ENCODE results near the gene ALPI. TPM values are rescaled to one million over a fixed set of nuclear protein-coding genes. Genes with fewer than 3 reads are reported as not detected.
A peak's percentile ranks its signal among the peaks of the same experiment; 100 is the strongest.
"Not testable (repeated sequence)": the region's sequence is repeated elsewhere in the genome, so short reads cannot be mapped to it uniquely, and the experiment has no call there.

ALPI gene
- total RNA-seq, 2 donors from 2014 or later: not detected

DNA sequence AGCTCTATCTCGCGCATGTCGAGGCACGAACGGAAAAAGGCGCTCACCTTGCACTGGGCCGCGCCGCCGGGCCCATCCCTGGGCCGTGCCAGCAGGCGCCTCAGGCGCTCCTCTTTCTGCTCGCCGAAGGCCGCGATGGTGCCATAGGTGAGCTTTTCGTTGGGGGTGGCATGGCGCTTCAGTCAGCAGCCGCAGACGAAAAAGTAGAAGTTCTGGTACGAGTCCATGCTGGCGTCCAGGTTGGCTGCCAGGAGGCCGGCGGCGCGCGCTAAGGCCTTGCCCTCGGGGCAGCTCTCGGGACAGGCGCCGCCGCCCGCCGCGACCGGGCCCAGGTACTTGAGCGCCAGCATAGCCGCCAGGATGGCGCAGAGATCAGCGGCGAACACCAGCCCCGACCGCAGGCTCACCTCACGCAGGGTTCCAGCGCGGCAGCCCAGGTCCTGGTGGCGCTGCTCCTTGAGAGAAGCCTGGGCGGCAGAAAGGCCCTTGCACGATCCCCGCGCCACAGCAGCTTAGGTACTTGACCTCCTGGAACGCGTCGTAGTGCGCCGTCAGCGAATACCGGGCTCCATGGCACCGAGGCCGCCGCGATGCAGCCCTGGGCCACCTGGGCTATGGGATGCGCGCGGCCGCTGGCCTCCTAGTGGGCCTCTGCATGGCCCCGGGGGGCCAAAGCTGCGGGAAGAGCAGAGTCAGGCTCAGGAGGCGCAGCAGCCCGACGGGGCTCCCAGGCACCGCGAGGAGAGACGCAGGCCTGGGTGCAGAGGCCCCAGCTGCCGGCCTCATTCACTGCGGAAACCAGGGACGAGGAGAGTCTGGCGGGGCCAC, 36.5 kb upstream of the ALPI start:
- H3K27ac ChIP-seq: no peak overlapping the region
- TF ChIP-seq, protein P1, sequence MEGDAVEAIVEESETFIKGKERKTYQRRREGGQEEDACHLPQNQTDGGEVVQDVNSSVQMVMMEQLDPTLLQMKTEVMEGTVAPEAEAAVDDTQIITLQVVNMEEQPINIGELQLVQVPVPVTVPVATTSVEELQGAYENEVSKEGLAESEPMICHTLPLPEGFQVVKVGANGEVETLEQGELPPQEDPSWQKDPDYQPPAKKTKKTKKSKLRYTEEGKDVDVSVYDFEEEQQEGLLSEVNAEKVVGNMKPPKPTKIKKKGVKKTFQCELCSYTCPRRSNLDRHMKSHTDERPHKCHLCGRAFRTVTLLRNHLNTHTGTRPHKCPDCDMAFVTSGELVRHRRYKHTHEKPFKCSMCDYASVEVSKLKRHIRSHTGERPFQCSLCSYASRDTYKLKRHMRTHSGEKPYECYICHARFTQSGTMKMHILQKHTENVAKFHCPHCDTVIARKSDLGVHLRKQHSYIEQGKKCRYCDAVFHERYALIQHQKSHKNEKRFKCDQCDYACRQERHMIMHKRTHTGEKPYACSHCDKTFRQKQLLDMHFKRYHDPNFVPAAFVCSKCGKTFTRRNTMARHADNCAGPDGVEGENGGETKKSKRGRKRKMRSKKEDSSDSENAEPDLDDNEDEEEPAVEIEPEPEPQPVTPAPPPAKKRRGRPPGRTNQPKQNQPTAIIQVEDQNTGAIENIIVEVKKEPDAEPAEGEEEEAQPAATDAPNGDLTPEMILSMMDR (IDR thresholded peaks at IDR 0.05): no peak
- H3K9me3 ChIP-seq: no peaks in the 10 kb centered on the region
- DNase-seq (ENCODE audit: low spot score) (no peak), ATAC-seq (ENCODE audit: insufficient number of reproducible peaks, low FRiP score, low read depth) (no peak)
- peaks cover 0 to 20% of the 10 kb centered on the region in 2 donors for H3K4me1 ChIP-seq (ENCODE audit: control insufficient read depth in 1 of 2, low read depth in 2 of 2)
- no peaks in the 10 kb centered on the region for H3K36me3 ChIP-seq
- H3K4me3 ChIP-seq: peak overlapping the region; percentile 54
- peaks cover 5% of the 10 kb centered on the region for H3K27me3 ChIP-seq (replicated peaks; ENCODE audit: insufficient read depth)

DNA sequence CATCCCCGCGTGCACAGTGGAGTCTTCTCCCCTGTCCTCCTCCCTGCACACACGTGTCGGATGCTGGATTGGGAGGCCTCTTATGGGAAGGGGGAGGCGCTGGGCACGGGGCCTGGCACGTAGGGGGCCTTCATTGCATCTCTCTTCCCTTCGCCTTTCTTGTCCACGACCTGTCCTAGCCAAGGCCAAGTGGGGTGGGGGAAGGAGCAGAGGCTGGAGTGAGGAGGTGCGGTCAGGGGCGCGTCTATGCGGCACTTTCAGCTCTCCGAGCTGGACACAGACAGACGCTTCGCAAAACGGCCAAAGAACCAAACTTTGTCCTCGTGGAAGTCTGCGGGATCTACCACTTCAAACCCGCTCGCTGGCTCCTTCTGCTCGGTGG, 35.9 kb upstream of the ALPI start:
- no peak overlapping the region for H3K27ac ChIP-seq
- H3K4me1 ChIP-seq (ENCODE audit: control insufficient read depth in 1 of 2, low read depth in 2 of 2): peaks cover 0 to 20% of the 10 kb centered on the region in 2 donors
- H3K27me3 ChIP-seq (replicated peaks; ENCODE audit: insufficient read depth): peaks cover 5% of the 10 kb centered on the region
- DNase-seq (ENCODE audit: low spot score) (no peak), ATAC-seq (ENCODE audit: insufficient number of reproducible peaks, low FRiP score, low read depth) (no peak)
- TF ChIP-seq, protein P1 (IDR thresholded peaks at IDR 0.05): no peak
- H3K36me3 ChIP-seq: no peaks in the 10 kb centered on the region
- H3K9me3 ChIP-seq: no peaks in the 10 kb centered on the region
- H3K4me3 ChIP-seq: no peak overlapping the region

DNA sequence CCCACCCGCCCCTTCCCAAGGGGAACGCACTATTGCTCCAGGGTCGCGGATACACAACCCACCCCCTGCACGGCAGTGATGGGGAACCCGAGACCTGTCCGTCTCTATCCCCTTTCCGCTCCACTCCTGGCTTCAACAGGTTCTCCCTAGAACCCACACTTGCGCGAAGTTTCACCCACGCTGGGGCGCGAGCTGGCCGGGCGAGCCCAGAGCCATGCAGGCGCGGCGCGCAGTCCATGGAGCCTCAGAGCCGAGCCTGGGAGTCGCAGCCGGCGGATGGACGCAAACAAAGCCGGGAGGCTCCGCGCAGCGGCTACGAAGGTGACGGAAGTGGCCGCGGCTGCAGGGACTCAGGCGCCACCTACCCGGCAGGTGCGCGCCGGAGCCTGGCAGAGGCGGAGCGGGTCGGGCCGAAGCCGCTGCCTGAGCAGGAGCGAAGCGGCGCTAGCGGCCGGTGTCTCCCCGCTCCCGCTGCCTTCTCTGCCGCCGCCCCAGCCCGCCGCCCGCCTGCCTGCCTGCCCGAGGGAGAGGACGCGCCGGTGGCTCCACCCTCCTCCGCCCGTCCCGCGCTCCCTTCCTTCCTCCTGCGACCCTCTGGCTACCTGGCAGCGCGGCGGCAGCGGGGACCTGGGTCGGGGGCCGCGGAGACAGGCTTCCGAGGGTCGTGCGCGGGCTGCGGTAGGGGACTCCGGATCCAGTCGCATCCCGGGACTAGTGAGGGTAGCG, 35.3 kb upstream of the ALPI start:
- ATAC-seq (ENCODE audit: insufficient number of reproducible peaks, low FRiP score, low read depth) (no peak), DNase-seq (ENCODE audit: low spot score) (no peak)
- no peak overlapping the region for H3K27ac ChIP-seq
- H3K9me3 ChIP-seq: no peaks in the 10 kb centered on the region
- no peaks in the 10 kb centered on the region for H3K36me3 ChIP-seq
- H3K4me3 ChIP-seq: no peak overlapping the region
- TF ChIP-seq, protein P1 (IDR thresholded peaks at IDR 0.05): no peak
- peaks cover 0 to 20% of the 10 kb centered on the region in 2 donors for H3K4me1 ChIP-seq (ENCODE audit: control insufficient read depth in 1 of 2, low read depth in 2 of 2)
- H3K27me3 ChIP-seq (replicated peaks; ENCODE audit: insufficient read depth): peaks cover 5% of the 10 kb centered on the region

DNA sequence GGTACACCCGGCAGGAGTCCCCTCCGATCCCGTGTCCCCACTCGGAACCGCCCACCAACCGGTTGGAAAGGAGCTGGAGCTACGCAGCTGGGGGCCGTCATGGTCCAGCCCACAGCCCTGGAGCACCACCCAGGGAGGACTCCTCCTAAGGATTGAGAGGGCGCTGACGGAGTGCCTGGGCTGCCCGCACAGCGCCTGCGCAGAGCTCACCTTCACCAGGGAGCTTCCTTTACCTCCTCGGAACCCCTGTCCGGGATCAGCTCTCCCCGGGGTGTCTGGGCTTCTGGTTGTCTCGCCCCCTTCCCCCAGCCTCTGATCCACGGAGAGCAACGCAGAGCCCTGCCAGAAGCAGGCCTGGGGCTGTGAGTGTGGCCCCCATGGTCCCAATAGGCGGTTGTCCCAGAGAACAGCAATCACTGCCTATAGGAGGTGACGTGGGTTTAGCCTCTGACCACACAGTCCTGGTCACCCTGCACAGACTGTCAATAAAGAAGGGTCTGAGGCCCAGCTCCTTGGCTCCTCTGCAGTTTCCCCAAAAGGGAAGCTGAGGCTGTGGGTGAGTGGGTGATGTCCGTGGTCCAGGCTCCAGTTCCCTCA, 34.7 kb upstream of the ALPI start:
- TF ChIP-seq, protein P1 (IDR thresholded peaks at IDR 0.05): no peak
- Histone ChIP-seq H3K27ac (no peak overlapping the region), H3K4me1 (ENCODE audit: control insufficient read depth in 1 of 2, low read depth in 2 of 2) (peaks cover 0 to 20% of the 10 kb centered on the region in 2 donors), H3K36me3 (no peaks in the 10 kb centered on the region), H3K4me3 (no peak overlapping the region), H3K9me3 (no peaks in the 10 kb centered on the region), H3K27me3 (replicated peaks; ENCODE audit: insufficient read depth) (peaks cover 5% of the 10 kb centered on the region)
- ATAC-seq (ENCODE audit: insufficient number of reproducible peaks, low FRiP score, low read depth) (no peak), DNase-seq (ENCODE audit: low spot score) (no peak)

DNA sequence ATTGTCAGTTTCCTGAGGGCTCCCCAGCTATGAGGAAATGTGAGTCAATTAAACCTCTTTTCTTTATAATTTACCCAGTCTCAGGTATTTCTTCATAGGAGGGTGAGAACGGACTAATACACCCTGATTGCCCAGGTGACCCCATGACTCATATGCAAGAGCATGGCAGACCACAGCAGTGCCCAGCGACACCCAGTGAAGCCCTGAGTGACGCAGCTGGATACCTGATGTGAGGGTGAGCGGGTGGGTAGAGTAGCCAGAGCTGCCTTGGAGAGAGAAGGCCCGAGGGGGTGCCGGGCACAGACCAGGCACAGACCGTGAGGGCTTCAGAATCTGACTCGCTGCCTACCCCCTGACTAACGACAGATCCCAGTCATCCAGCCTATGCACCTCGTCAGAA, 33.9 kb upstream of the ALPI start:
- peaks cover 0 to 20% of the 10 kb centered on the region in 2 donors for H3K4me1 ChIP-seq (ENCODE audit: control insufficient read depth in 1 of 2, low read depth in 2 of 2)
- DNase-seq (ENCODE audit: low spot score) (no peak), ATAC-seq (ENCODE audit: insufficient number of reproducible peaks, low FRiP score, low read depth) (no peak)
- H3K27ac ChIP-seq: no peak overlapping the region
- peaks cover 5% of the 10 kb centered on the region for H3K27me3 ChIP-seq (replicated peaks; ENCODE audit: insufficient read depth)
- TF ChIP-seq, protein P1 (IDR thresholded peaks at IDR 0.05): no peak
- no peaks in the 10 kb centered on the region for H3K9me3 ChIP-seq
- no peak overlapping the region for H3K4me3 ChIP-seq
- H3K36me3 ChIP-seq: no peaks in the 10 kb centered on the region

DNA sequence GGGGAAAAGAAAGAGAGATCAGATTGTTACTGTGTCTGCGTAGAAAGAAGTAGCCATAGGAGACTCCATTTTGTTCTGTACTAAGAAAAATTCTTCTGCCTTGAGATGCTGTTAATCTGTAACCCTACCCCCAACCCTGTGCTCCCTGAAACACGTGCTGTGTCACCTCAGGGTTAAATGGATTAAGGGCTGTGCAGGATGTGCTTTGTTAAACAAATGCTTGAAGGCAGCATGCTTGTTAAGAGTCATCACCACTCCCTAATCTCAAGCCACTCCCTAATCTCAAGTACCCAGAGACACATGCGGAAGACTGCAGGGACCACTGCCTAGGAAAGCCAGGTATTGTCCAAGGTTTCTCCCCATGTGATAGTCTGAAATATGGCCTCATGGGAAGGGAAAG, 33.0 kb upstream of the ALPI start:
- H3K4me1 ChIP-seq (ENCODE audit: control insufficient read depth in 1 of 2, low read depth in 2 of 2): peaks cover 0 to 20% of the 10 kb centered on the region in 2 donors
- ATAC-seq (ENCODE audit: insufficient number of reproducible peaks, low FRiP score, low read depth); H3K36me3 ChIP-seq; DNase-seq (ENCODE audit: low spot score); H3K9me3 ChIP-seq; H3K4me3 ChIP-seq; H3K27ac ChIP-seq; H3K27me3 ChIP-seq (replicated peaks; ENCODE audit: insufficient read depth): not testable (repeated sequence)

DNA sequence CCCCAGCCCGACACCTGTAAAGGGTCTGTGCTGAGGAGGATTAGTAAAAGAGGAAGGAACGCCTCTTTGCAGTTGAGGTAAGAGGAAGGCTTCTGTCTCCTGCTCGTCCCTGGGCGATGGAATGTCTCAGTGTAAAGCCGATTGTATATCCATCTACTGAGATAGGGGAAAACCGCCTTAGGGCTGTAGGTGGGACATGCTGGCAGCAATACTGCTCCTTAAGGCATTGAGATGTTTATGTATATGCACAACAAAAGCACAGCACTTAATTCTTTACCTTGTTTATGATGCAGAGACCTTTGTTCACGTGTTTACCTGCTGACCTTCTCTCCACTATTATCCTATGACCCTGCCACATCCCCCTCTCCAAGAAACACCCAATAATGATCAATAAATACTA, 32.5 kb upstream of the ALPI start:
- H3K36me3 ChIP-seq; H3K27me3 ChIP-seq (replicated peaks; ENCODE audit: insufficient read depth): not testable (repeated sequence)

More for the DNA sequence above, 32.5 kb upstream of the ALPI start:
- not testable (repeated sequence) for DNase-seq (ENCODE audit: low spot score); H3K27ac ChIP-seq; ATAC-seq (ENCODE audit: insufficient number of reproducible peaks, low FRiP score, low read depth); H3K9me3 ChIP-seq; H3K4me3 ChIP-seq
- peaks cover 0 to 20% of the 10 kb centered on the region in 2 donors for H3K4me1 ChIP-seq (ENCODE audit: control insufficient read depth in 1 of 2, low read depth in 2 of 2)

Data from thoracic aorta (tissue), 2 donors.